Measurements from ENCODE around the gene SLC40A1.

SLC40A1 gene

DNA sequence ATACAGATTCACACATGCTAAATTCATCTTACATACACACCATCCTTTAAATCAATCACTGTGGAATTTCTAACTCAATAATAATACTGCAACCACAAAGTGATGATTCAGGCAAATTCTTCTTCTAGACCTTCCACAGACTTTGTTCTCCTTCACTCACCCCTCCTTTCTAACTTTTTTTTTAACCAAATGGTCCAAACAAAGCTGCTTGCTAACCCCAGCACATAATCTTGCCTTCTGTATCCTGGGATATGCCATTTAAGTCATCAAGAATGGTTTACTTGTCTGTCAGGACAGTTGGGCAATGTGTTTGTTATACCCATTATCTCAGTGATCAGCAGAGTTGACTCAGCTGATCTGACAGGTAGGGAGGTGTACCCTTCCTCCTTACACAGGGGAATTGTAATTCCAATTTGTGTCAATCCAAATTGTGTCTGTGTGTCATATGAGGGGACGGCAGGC is 10.0 kb downstream of the SLC40A1 start:
- DNase-seq: no peak

DNA sequence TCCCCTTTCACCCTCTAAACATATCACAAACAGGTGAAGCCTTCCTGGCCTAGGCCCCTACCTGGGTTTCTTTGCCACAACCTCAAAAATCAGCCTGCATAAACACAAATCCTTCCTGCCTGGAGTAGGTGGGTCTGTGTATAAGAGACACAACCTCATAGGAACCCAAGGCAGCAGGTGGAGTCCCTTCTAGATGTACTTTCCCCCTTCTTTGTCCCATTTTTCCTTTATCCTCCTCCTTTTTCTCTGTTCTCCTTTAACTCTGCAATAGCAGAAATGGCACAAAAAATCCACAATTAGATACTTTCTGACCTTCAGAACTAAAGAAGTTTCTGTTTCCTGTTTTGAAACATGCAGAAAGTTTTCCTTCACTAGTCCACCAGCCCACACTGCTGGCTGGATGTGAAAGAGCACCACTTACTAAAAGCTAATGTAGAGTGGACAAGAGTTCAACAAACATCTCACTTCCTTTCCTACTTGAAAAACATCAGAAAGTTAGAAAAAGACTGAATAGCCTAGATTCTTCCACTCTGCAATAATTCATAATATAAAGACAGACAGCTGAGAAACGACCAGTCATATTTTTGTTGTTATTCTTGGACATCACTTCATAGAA is 11.2 kb downstream of the SLC40A1 start:
- no peak for DNase-seq

DNA sequence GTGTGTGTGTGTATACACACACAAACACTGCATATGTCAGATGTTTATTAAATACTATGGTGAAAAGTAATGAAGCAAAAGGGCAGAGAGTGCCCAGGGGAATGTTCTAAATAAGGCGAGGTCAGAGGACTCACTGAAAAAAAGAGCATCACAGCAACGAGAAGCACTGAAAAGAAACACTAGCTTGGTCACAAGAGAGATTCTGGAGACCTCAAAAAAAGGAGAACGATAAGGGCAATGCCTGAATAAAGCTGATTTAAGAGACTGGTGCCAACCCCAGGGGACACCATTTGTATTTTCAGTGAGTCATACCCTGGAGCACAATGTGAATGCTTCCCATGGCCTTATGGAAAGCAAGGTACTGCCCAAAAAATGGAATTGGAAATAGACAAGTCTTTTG is 14.5 kb downstream of the SLC40A1 start:
- DNase-seq: no peak

DNA sequence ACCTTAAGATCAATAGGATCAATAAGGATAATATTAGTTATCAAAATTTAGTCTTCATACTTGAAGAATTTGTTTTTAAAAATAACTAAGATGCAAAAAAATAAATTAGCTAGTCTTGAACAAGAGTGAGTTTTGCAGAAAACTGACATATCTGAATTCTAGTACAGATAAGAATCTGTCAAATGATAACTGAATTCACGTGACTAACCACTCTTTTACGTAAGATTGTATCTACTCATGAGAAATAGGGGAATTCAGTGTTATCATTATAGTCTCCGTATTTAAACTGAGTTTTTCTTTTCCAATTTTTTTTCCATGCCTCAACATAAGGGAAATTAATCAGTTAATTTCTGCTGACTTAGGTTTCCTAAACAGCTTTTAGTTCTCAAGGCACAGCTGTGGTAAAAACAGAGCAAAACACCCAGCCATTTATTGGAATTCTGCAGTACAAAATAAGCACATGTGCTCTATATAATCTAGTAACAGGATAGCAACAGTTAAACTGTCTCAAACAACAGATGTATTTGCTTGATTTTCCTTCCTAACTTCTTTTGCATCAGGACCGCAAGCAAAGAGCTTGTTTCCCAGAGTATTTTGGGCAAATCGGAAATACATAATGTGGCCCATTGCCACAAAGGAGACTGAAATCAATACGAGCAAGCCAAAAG is 19.1 kb downstream of the SLC40A1 start:
- DNase-seq: no peak

DNA sequence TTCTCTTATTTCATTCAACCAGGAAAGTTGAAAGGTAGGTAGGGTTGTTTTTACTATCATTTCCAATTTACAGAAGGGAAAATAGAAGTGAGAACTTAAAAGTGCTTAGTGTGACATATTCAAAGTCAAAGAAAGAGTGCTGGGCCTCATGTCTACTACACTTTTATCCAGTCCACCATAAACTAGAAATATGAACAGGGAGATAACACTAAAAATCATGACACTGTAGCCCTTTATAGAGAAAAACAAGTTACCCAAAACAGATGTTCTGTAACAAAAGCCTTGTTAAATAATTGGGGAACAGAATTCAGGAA is 20.4 kb downstream of the SLC40A1 start:
- DNase-seq: no peak

DNA sequence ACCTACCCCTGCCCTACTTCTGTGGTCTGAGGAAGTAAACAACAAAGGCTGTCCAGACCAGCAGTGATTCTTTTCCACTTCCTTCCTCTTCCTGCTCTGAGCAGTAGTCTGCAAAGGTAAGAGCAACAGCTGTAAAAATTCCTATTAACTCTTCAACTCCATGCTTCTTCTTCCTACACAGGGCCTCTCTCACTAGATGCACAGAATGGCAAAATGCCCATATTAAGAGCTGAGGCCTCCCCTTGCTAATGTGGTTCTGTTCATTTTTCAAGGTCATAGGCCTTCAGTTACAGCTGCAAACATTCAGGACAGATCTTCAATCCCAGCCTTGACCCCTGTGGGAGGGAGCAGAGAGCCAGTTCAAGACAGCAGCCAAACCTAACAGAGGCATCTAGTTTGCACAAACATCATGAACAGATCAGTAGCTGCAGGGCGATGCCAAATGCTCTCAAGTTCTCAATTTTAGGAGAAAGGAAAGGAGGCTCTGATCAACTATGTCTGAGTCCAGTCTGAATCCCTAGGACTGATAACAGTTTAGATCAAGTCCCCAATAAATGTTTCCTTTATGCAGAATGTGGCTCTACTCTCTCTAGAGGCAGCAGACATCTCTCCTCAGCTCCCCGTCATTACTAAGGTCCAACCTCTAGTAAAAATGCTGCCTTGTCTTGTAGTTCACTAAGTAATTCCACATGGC is 20.9 kb downstream of the SLC40A1 start:
- DNase-seq: no peak

DNA sequence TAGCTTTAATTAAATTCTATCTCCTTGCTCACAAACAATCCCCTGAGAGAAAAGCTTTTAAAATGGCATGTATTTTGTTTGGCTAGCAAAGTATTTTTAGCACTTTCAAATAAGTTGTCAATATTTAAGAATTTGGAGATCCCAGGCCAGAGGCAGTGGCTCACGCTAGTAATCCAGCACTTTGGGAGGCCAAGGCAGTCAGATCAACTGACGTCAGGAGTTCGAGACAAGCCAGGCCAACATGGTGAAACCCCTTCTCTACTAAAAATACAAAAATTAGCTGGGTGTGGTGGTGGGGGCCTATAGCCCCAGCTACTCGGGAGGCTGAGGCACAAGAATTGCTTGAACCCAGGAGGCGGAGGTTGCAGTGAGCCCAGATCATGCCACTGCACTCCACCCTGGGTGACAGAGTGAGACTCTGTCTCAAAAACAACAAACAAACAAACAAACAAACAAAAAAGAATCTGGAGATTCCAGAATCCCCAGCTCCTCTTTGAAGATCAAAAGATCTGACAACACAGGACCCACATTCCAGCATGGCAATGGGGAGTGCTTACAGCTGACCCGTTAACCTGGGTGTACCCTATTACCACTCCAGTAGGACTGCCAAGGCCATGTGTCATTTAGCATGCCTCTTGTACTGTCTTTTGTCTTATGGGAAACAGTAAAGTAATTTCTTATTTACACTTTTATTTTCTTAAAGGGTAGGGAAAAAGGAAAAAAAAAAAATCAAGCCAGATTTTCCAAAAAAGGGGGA is 21.9 kb downstream of the SLC40A1 start:
- no peak for DNase-seq

DNA sequence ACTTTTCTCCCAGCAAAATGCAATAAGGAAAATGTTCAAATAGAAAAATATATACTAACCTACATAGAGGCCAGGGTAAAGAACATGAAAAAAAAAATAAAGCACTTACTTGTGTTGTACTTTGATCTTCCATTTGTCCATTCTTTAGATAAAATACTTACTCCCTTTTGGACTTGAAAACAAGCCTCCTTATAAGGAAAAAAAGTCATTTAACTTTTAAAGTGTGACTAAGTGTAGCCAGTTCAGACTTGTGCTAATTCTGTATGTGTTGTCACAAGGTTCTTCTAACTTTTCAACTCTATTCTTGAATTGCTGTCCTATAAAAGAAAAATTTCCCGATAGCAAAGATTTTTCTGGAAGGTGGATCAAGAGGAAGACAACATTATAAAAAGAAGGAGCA is 23.2 kb downstream of the SLC40A1 start:
- DNase-seq: no peak

DNA sequence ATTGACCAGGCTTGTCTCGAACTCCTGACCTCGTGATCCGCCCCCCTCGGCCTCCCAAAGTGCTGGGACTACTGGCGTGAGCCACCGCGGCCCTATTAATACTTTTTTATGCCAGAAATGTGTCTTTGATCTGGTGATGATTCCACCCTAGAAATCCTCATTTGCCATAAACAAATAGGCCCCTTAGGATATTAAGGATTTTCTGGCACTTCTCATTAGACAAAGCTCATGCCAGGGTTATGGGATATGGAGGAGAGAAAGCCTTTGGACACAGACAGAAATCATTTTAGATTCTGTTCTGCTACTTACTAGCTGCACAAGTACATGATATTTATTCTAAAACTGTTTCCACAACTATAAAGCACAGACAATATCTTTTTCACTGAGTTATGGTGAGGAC is 24.1 kb downstream of the SLC40A1 start:
- no peak for DNase-seq

DNA sequence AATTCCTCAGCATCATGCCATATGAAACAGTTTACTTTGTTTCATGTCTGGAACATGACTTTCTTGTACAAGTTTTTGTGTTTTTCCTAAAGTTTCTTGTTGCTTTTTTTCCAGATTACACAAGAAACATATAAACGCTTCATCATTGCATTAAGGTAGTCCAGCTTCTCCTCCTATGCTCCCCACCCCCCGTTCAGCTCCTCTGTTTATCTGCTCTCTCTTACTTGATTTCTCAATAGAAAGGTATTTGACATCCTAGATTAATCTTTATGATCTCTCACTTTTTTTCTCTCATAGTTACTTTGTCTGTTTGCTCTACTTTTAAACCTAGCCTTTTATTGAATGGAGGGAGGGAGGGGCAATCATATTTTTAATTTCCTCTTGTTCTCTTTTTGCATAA is 25.4 kb downstream of the SLC40A1 start:
- no peak for DNase-seq

DNA sequence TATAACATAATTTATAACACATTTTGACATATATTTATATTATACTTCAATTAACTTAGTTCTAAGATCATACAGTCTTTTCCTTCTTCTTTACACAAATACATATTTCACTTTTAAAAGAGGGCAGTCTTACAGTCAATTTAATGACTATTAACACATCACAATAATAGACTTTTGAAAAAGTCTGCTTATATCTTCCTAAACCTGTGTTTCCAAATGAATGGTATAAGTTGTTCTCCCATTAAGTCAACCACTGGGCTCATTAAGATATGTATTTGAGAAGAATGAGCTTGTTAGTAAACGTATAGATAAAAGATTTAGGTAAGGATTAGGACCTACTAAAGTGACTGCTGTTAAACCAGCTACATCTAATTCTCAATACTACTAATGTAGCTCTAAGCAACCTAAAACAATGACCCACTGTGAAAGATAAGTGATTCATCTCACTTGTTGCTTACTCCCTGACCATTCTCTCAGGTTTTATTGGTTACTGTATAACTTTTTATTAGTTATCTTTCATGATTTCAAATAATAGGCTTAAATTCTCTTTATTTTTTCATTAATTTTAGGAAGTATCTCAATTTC is 27.0 kb downstream of the SLC40A1 start:
- no peak for DNase-seq

DNA sequence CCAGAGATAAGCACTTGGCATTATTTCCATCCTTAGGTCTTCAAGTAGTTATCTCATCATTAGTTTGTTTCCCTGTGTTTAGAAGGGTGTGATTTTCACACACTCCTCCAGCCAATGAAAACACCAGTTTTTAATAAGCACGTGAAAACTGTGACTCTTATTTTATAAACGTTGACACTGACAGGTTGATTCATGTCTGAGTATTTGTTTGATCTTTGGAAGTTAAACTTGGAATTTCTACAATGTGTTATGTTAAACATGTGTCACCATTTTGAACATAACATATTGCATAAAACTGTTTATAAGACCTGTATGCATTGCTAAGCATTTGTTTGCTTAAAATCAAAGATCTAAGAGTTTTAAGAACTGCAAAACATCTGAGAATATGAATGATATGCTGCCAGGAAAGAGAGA is 27.6 kb downstream of the SLC40A1 start:
- no peak for DNase-seq

DNA sequence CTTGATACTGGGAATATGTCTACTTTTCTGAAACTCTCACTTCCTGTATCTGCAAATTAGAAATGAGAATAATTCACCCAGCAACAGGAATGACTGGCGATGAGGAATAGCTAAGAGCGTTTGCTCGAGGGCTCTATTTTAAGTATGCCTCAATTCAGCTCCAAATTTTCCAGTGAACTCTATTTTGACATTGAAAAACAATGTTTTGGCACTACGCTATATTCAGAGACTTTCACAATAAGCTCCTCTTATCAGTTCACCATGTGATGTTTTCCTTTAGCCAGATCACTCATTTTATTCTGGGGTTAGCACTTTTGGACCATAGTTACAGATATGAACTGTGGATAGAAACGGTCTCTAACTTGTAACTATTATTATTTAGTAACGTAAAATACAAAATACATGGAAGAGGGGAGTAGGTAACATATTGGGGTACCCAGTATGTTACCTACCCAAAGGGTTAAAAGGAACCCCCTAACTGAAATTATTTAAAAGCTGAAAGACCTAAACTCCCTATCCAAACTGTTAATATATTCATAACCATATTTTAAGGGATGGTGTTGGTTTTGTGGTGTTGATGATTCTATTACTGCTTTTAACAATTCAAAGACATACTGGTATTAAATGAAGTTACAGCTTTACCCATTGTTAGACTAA is 28.1 kb downstream of the SLC40A1 start:
- DNase-seq: no peak

DNA sequence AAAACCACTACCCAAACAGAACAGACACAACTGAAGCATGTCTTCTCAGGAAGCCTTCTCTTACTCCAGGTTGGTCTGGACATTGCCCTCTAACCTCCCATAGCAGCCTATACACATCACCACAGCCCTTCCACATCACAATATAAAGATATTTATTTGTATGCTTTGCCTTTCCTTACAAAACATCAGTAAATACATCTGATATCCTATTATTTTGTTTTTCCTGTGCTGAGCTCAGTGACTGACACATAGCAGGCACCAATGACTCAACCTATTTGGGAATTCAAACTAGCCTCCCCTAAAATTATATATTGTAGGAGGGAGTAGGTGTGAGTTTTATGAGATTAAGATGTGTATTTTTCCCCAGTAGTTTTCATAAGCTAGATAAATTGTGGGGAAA is 28.8 kb downstream of the SLC40A1 start:
- no peak for DNase-seq

DNA sequence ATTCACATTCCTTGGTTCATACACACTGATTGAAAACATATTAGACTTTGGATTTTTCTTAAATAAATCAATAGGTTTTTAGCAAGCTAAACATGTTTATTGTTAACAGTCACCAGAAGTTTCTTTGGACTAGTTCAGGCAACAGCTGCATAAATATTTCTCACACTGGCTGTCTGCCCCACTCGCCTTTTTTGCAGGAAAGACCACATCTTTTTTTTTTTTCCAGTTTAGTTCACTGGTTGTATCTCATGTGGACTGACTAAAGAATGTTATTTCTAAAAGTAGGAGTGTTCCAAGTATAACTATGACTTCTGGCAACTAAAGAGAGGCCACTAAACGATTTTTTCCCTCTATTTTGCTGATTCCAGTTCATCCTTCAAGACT is 31.1 kb downstream of the SLC40A1 start:
- no peak for DNase-seq

DNA sequence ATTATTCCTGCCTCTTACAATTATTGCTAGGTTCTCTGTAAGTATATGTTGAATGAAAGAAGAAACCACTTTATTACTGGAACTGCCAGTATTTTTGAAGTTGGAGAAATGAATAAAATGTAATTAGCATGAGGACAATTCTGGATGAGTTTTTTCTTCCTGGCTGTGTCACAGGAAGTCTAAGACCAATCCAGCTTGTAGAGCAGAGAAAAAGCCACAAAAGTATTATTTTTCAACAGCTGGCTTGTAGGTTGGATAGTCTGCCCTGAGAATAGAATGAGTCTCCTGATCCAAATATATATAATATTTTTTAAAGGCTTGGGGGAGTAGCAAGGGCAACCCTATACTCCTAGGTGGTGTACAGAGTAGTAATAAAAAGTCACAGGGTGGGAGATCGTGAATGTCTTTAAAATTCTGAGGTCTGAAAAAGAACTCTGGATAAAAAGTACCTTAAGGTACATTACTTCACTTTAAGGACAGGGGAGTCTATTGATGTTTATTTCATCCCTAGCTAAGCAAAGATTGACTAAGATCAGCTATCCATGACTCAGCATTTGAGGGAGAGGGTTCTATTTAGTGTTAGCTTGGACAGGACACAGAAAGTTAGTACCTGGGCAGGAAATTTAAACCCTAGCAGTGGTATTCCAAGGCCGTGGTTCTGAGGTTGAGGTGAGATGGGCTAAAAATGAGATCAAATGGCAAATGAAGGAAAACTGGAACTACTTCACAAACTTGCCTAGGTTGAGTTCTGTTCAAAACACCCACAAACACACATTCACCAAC is 31.7 kb downstream of the SLC40A1 start:
- DNase-seq: no peak

DNA sequence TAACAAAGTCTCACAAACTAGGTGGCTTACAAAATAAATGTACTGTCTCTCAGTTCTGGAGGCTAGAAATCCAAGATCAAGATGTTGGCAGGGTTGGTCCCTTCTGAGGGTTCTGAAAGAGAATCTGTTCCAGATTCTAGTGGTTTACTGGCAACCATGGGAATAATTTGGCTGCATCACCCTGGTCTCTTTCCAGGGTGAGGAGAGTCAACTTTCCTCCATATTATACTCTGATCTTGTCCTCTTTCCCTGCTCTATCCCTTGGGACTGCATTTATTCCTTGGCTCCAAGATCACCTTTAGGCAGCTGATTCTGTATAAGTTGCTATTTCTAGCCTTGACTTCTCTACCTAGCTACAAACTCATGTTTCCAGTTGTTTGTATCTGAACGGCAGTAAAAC is 35.2 kb downstream of the SLC40A1 start:
- peak in 1 of 58 donors; percentile 11 for DNase-seq

DNA sequence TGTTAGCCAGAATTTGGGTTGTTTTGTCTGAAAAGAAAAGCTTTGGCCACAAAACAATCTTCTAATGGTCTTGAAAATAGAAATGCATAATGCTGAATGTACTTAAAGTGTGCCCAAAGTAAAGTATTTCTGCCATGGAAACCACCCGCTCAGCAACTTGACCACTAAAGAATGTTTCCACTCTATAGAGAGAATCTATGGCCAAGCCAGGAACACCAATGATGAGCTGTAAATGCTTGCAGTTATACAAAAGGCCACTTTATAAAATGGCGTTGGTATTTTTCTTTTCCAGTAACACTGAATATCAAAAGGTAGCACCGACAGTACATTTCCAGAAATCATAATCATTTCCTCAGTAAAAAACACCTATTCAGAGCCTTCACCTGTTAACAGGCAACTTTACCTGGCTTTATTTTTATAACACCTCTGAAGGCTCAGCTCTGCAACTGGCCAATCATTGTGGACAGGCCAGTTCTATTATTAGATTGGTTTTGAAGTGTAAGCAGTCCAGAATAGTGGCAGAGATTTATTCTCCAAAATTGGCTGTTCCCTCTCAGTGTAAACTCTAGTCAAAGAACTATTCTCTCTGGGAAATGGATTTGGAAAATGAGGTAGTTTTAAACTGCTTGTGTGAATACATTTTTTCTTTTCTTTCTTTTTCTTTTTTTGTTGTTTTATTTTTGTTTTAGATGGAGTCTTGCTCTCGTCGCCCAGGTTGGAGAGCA is 36.1 kb downstream of the SLC40A1 start:
- no peak for DNase-seq

DNA sequence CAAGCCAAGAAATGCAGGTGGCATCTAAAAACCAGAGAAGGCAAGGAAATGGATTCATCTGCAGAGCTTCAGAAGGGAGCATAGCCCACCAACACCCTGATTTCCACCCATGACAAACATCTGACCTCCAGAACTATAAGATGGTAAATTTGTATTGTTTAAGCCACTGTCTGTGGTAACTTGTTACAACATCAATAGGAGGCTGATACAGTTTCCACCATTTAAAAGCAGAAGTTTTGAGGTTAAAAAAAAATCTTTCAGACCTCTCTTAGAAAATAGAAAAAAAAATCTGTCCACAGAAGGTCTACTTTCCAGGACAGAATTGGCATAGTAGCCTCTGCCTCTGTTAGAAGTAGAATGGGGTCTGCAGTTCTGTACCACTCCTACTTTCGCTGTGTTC is 37.2 kb downstream of the SLC40A1 start:
- no peak for DNase-seq

Measured in anterior cingulate cortex (tissue), 58 donors.